ENCODE data around the gene TIGD3. TPM values are rescaled to one million over a fixed set of nuclear protein-coding genes. Genes with fewer than 3 reads are reported as not detected.

TIGD3 gene
- total and polyA plus RNA-seq, 2 of the 13 experiments (the other 11 are each of a cell fraction or from before 2014, with no cell fraction given), result 0.49 to 4.9 TPM

GRCh38 chr11:65305501-65306268, 48.9 kb upstream of the TIGD3 start (continued):
- TF ChIP-seq ZBTB4 (CRISPR knock-in tag; IDR thresholded peaks at IDR 0.05; ENCODE audit: borderline replicate concordance) (no peak), ZBTB33 (CRISPR knock-in tag; IDR thresholded peaks at IDR 0.05) (no peak), ZNF83 (CRISPR knock-in tag; IDR thresholded peaks at IDR 0.05; ENCODE audit: borderline replicate concordance) (no peak), DZIP1 (CRISPR knock-in tag; IDR thresholded peaks at IDR 0.05) (no peak), HNRNPL (IDR thresholded peaks at IDR 0.05; ENCODE audit: low read depth, low read length) (0 out of 2 replicates have a peak, but pooled peaks have one; percentile 11), GTF2F1 (IDR thresholded peaks at IDR 0.05; ENCODE audit: low read length) (no peak), ZNF382 (CRISPR knock-in tag; IDR thresholded peaks at IDR 0.05; ENCODE audit: borderline replicate concordance) (no peak), NFE2L1 (CRISPR knock-in tag; IDR thresholded peaks at IDR 0.05; ENCODE audit: borderline replicate concordance) (no peak), NR2F2 (IDR thresholded peaks at IDR 0.05; ENCODE audit: borderline replicate concordance, low read depth) (0 out of 2 replicates have a peak, but pooled peaks have one; percentile 47), ZBTB38 (CRISPR knock-in tag; IDR thresholded peaks at IDR 0.05) (peak; percentile 35; the same call in 1 of the 2 replicates), CBX1 (IDR thresholded peaks at IDR 0.05; ENCODE audit: low read depth) (peak; percentile 20), KDM6A (CRISPR knock-in tag; IDR thresholded peaks at IDR 0.05; ENCODE audit: low read depth) (peak; percentile 95), ZNF709 (CRISPR knock-in tag; IDR thresholded peaks at IDR 0.05) (no peak), ZNF562 (CRISPR knock-in tag; IDR thresholded peaks at IDR 0.05; ENCODE audit: borderline replicate concordance) (no peak), FOXK2 (IDR thresholded peaks at IDR 0.05) (peak; percentile 33; the same call in 1 of the 2 replicates), FOXO4 (CRISPR knock-in tag; conservative IDR thresholded peaks at IDR 0.05) (no peak), FOXO1 (CRISPR knock-in tag; IDR thresholded peaks at IDR 0.05) (peak; percentile 48; the same call in 1 of the 2 replicates), AGO1 (IDR thresholded peaks at IDR 0.05; ENCODE audit: low read depth, low read length, poor library complexity, severe bottlenecking) (no peak), ZNF235 (CRISPR knock-in tag; IDR thresholded peaks at IDR 0.05; ENCODE audit: borderline replicate concordance) (no peak), IRX3 (CRISPR knock-in tag; IDR thresholded peaks at IDR 0.05; ENCODE audit: borderline replicate concordance, low read depth) (no peak)
